ENCODE results near the gene GOLGA6D. TPM values are rescaled to one million over a fixed set of nuclear protein-coding genes. Genes with fewer than 3 reads are reported as not detected.
"Not testable (repeated sequence)": the region's sequence is repeated elsewhere in the genome, so short reads cannot be mapped to it uniquely, and the experiment has no call there.

GOLGA6D gene
- total RNA-seq, 1 experiment from 2014 or later, result 2.6 TPM

DNA sequence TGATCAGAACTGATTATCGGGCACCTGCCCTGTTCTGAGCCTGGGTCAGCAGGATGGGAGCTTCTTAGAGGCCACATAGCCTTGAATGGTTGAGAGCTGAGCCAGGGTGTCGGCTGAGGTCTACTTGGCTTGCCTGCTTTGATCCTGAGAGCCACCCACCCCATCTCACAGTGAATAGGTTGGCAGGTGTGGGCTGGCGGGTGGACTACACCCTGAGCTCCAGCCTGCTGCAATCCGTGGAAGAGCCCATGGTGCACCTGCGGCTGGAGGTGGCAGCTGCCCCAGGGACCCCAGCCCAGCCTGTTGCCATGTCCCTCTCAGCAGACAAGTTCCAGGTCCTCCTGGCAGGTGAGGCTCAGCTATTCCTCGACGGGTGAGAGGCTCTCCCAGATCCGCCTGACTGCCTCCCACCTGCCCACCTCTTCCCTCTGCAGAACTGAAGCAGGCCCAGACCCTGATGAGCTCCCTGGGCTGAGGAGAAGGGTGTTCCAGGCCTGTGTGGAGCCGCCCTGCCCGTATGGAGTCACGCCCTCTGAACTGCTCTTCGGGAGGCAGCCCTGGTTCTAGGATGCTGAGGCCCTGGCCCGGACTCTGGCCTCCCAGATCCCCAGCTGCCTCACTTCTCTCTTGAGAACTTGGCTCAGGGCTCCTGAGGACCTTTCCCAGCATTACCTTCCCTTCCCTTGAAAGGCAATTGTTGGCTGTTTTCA is 57.1 kb downstream of the GOLGA6D start:
- ATAC-seq, result no peak
- CTCF ChIA-PET, result interaction anchor here (1.9 kb wide), 1 partner anchor 28 kb away, joined by 5 read pairs; the partner anchor contains the start of gene MAN2C1
- TF ChIP-seq OVOL2 (CRISPR knock-in tag; IDR thresholded peaks at IDR 0.05; ENCODE audit: borderline replicate concordance) (no peak), FOXP1 (CRISPR knock-in tag; IDR thresholded peaks at IDR 0.05; ENCODE audit: borderline replicate concordance) (no peak), PRRX2 (CRISPR knock-in tag; IDR thresholded peaks at IDR 0.05) (no peak), SMAD3 (CRISPR knock-in tag; IDR thresholded peaks at IDR 0.05; ENCODE audit: borderline replicate concordance) (no peak), KAT7 (CRISPR knock-in tag; IDR thresholded peaks at IDR 0.05; ENCODE audit: borderline replicate concordance) (no peak), SP1 (CRISPR knock-in tag; conservative IDR thresholded peaks at IDR 0.05) (no peak), ZMAT4 (CRISPR knock-in tag; IDR thresholded peaks at IDR 0.05) (no peak)
- TF ChIP-seq, protein P1, sequence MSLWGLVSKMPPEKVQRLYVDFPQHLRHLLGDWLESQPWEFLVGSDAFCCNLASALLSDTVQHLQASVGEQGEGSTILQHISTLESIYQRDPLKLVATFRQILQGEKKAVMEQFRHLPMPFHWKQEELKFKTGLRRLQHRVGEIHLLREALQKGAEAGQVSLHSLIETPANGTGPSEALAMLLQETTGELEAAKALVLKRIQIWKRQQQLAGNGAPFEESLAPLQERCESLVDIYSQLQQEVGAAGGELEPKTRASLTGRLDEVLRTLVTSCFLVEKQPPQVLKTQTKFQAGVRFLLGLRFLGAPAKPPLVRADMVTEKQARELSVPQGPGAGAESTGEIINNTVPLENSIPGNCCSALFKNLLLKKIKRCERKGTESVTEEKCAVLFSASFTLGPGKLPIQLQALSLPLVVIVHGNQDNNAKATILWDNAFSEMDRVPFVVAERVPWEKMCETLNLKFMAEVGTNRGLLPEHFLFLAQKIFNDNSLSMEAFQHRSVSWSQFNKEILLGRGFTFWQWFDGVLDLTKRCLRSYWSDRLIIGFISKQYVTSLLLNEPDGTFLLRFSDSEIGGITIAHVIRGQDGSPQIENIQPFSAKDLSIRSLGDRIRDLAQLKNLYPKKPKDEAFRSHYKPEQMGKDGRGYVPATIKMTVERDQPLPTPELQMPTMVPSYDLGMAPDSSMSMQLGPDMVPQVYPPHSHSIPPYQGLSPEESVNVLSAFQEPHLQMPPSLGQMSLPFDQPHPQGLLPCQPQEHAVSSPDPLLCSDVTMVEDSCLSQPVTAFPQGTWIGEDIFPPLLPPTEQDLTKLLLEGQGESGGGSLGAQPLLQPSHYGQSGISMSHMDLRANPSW (CRISPR knock-in tag; conservative IDR thresholded peaks at IDR 0.05; ENCODE audit: low read depth), result no peak
- TF ChIP-seq, protein P2, sequence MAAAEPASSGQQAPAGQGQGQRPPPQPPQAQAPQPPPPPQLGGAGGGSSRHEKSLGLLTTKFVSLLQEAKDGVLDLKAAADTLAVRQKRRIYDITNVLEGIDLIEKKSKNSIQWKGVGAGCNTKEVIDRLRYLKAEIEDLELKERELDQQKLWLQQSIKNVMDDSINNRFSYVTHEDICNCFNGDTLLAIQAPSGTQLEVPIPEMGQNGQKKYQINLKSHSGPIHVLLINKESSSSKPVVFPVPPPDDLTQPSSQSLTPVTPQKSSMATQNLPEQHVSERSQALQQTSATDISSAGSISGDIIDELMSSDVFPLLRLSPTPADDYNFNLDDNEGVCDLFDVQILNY (CRISPR knock-in tag; IDR thresholded peaks at IDR 0.05), result no peak
- TF ChIP-seq, protein P3, sequence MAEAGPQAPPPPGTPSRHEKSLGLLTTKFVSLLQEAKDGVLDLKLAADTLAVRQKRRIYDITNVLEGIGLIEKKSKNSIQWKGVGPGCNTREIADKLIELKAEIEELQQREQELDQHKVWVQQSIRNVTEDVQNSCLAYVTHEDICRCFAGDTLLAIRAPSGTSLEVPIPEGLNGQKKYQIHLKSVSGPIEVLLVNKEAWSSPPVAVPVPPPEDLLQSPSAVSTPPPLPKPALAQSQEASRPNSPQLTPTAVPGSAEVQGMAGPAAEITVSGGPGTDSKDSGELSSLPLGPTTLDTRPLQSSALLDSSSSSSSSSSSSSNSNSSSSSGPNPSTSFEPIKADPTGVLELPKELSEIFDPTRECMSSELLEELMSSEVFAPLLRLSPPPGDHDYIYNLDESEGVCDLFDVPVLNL (CRISPR knock-in tag; IDR thresholded peaks at IDR 0.05; ENCODE audit: borderline replicate concordance, low read depth), result no peak
- TF ChIP-seq, protein P4, sequence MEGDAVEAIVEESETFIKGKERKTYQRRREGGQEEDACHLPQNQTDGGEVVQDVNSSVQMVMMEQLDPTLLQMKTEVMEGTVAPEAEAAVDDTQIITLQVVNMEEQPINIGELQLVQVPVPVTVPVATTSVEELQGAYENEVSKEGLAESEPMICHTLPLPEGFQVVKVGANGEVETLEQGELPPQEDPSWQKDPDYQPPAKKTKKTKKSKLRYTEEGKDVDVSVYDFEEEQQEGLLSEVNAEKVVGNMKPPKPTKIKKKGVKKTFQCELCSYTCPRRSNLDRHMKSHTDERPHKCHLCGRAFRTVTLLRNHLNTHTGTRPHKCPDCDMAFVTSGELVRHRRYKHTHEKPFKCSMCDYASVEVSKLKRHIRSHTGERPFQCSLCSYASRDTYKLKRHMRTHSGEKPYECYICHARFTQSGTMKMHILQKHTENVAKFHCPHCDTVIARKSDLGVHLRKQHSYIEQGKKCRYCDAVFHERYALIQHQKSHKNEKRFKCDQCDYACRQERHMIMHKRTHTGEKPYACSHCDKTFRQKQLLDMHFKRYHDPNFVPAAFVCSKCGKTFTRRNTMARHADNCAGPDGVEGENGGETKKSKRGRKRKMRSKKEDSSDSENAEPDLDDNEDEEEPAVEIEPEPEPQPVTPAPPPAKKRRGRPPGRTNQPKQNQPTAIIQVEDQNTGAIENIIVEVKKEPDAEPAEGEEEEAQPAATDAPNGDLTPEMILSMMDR (IDR thresholded peaks at IDR 0.05), result no peak
- H3K27ac Mint-ChIP-seq, result no peak overlapping the region
- peaks cover 13% of the 10 kb centered on the region for H3K4me1 Mint-ChIP-seq
- POLR2A ChIA-PET, result no interaction called here
- H3K4me3 Mint-ChIP-seq, result no peak overlapping the region
- H3K36me3 Mint-ChIP-seq, result peaks cover 5% of the 10 kb centered on the region; the same call in 1 of the 2 replicates
- DNase-seq (ENCODE audit: low spot score), result no peak
- no peaks in the 10 kb centered on the region for H3K9me3 Mint-ChIP-seq
- peaks cover 4% of the 10 kb centered on the region; the same call in 1 of the 2 replicates for H3K27me3 Mint-ChIP-seq (ENCODE audit: low read depth)

GRCh38 chr15:75342221-75342620 is 59.6 kb downstream of the GOLGA6D start:
- TF ChIP-seq FOXP1 (CRISPR knock-in tag; IDR thresholded peaks at IDR 0.05; ENCODE audit: borderline replicate concordance) (no peak), SP1 (CRISPR knock-in tag; conservative IDR thresholded peaks at IDR 0.05) (no peak), CDX4 (CRISPR knock-in tag; IDR thresholded peaks at IDR 0.05; ENCODE audit: borderline replicate concordance) (no peak), RORB (CRISPR knock-in tag; IDR thresholded peaks at IDR 0.05) (no peak)
- TF ChIP-seq, protein P5, sequence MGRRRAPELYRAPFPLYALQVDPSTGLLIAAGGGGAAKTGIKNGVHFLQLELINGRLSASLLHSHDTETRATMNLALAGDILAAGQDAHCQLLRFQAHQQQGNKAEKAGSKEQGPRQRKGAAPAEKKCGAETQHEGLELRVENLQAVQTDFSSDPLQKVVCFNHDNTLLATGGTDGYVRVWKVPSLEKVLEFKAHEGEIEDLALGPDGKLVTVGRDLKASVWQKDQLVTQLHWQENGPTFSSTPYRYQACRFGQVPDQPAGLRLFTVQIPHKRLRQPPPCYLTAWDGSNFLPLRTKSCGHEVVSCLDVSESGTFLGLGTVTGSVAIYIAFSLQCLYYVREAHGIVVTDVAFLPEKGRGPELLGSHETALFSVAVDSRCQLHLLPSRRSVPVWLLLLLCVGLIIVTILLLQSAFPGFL (CRISPR knock-in tag; IDR thresholded peaks at IDR 0.05; ENCODE audit: borderline replicate concordance), result no peak
- TF ChIP-seq, protein P6, sequence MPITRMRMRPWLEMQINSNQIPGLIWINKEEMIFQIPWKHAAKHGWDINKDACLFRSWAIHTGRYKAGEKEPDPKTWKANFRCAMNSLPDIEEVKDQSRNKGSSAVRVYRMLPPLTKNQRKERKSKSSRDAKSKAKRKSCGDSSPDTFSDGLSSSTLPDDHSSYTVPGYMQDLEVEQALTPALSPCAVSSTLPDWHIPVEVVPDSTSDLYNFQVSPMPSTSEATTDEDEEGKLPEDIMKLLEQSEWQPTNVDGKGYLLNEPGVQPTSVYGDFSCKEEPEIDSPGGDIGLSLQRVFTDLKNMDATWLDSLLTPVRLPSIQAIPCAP (CRISPR knock-in tag; IDR thresholded peaks at IDR 0.05), result no peak
- ChIA-PET POLR2A (no interaction called here), CTCF (no interaction called here)
- Mint-ChIP-seq H3K9me3 (no peaks in the 10 kb centered on the region), H3K27me3 (ENCODE audit: low read depth) (peaks cover 16% of the 10 kb centered on the region), H3K4me1 (0 out of 2 replicates have a peak, but pooled peaks cover 4% of the 10 kb centered on the region), H3K27ac (no peak overlapping the region), H3K36me3 (peaks cover 5% of the 10 kb centered on the region; the same call in 1 of the 2 replicates), H3K4me3 (no peak overlapping the region)
- DNase-seq (ENCODE audit: low spot score) (no peak), ATAC-seq (no peak)

GRCh38 chr15:75343953-75344352 is 61.3 kb downstream of the GOLGA6D start:
- not testable (repeated sequence) for H3K9me3 Mint-ChIP-seq; DNase-seq (ENCODE audit: low spot score); H3K4me1 Mint-ChIP-seq; H3K36me3 Mint-ChIP-seq; ATAC-seq; H3K4me3 Mint-ChIP-seq
- peak overlapping the region; percentile 30; the same call in 1 of the 2 replicates for H3K27ac Mint-ChIP-seq
- POLR2A ChIA-PET, result interaction anchor here (0.6 kb wide), 1 partner anchor 37 kb away, joined by 3 read pairs; no protein-coding TSS in a partner anchor
- CTCF ChIA-PET, result interaction anchor here (2.1 kb wide), 1 partner anchor 24 kb away, joined by 7 read pairs; the partner anchor contains the start of gene MAN2C1
- peaks cover 24% of the 10 kb centered on the region for H3K27me3 Mint-ChIP-seq (ENCODE audit: low read depth)
